H1 (cell line): ENCODE data around the gene C1orf87. TPM values are rescaled to one million over a fixed set of nuclear protein-coding genes. Genes with fewer than 3 reads are reported as not detected.

Experiments used
- EZH2 ChIP-seq: fragments of 200-600 bp; sonication (generic); IDR thresholded peaks from 2 replicates; pipeline ENCODE4 v1.7.1; 2012; ENCODE audit warnings: low read depth, mild to moderate bottlenecking, moderate library complexity, low read length, inconsistent platforms; ENCODE audit not compliant: severe bottlenecking
- polyA plus RNA-seq, 7 experiments: library from polyadenylated mRNA; depleted of rRNA in 3 of 7; stranded (reverse) in 5 of 7; unstranded in 2 of 7; fragments of >200 nt in 5 of 7; fragments of 200-250 nt in 2 of 7; gene quantifications; 1 replicate in 5 of 7; 2 replicates in 1 of 7; 4 replicates in 1 of 7; pipeline versions ENCODE4 v1.2.1 to v1.2.3, GENCODE V29; 2011 to 2013; ENCODE audit warnings: missing spikeins in 2 of 7, mixed read lengths in 2 of 7
- total RNA-seq: library from RNA; stranded (reverse); fragmentation: NEBNext Ultra II Directional; extraction: Animal tissue kit (Norgen Biotek cat#: 25700); gene quantifications from 2 replicates; pipeline ENCODE4 v1.2.1, GENCODE V29; 2021

C1orf87 gene
- total and polyA plus RNA-seq, 2 of the 8 experiments (the other 6 are each of a cell fraction or from before 2014, with no cell fraction given), result 0.41 TPM; not detected in 1

- no peak for TF ChIP-seq EZH2
Measured at GRCh38 chr1:60071296-60071695, 2.3 kb downstream of the C1orf87 start (continued).
